CD14-positive monocyte (primary cell): ENCODE measurements around the gene FOXB2. TPM values are rescaled to one million over a fixed set of nuclear protein-coding genes. Genes with fewer than 3 reads are reported as not detected.

Experiments used
- DNase-seq, 3 donors: peaks; one replicate each; pipeline ENCODE4 v3.0.0-alpha.2; 2011 to 2022
- H2AFZ ChIP-seq: 2 replicates; pipeline ENCODE4 v1.6.0; 2012; ENCODE audit warnings: mild to moderate bottlenecking, low read depth, low read length, inconsistent platforms; ENCODE audit not compliant: insufficient read depth, poor library complexity, severe bottlenecking
- H3K27ac ChIP-seq, 2 donors: 1 replicate in 1 of 2; 2 replicates in 1 of 2; pipeline ENCODE4 v1.5.1; 2012 to 2013; ENCODE audit warnings: low read length in 2 of 2, control low read depth in 1 of 2, inconsistent platforms in 1 of 2, low read depth in 1 of 2, mild to moderate bottlenecking in 1 of 2
- H3K27me3 ChIP-seq, 2 donors: one replicate each; pipeline versions ENCODE4 v1.6.0 to v1.6.1; 2011 to 2013; ENCODE audit warnings: low read length in 2 of 2; ENCODE audit not compliant: control insufficient read depth in 2 of 2, insufficient read depth in 2 of 2
- H3K36me3 ChIP-seq, 2 donors: replicated peaks in 1 of 2; 1 replicate in 1 of 2; 2 replicates in 1 of 2; pipeline versions ENCODE4 v1.5.1 to v1.6.1; 2012 to 2013; ENCODE audit warnings: low read length in 2 of 2, control low read depth in 1 of 2, inconsistent platforms in 1 of 2, mild to moderate bottlenecking in 1 of 2; ENCODE audit not compliant: insufficient read depth in 2 of 2, control insufficient read depth in 1 of 2
- H3K4me1 ChIP-seq, 2 donors: 1 replicate in 1 of 2; 2 replicates in 1 of 2; pipeline versions ENCODE4 v1.5.1 to v1.6.1; 2012 to 2013; ENCODE audit warnings: low read length in 2 of 2, control low read depth in 1 of 2, inconsistent platforms in 1 of 2, mild to moderate bottlenecking in 1 of 2, moderate library complexity in 1 of 2; ENCODE audit not compliant: insufficient read depth in 2 of 2, control insufficient read depth in 1 of 2
- H3K4me2 ChIP-seq: replicated peaks from 2 replicates; pipeline ENCODE3; 2012; ENCODE audit warnings: low read length, moderate library complexity, mild to moderate bottlenecking; ENCODE audit not compliant: poor library complexity, severe bottlenecking; ENCODE audit errors: extremely low read depth
- H3K4me3 ChIP-seq, 3 experiments: fragments of 200-600 bp in 1 of 3; sonication (generic) in 1 of 3; replicated peaks in 1 of 3; 1 replicate in 2 of 3; 2 replicates in 1 of 3; pipeline ENCODE4 v1.5.1; 2011 to 2013; ENCODE audit warnings: low read length in 3 of 3, mild to moderate bottlenecking in 3 of 3, control low read depth in 2 of 3, low read depth in 2 of 3, inconsistent platforms in 1 of 3, moderate library complexity in 1 of 3
- H3K79me2 ChIP-seq: 2 replicates; pipeline ENCODE4 v1.6.0; 2012; ENCODE audit warnings: mild to moderate bottlenecking, control low read depth, inconsistent platforms, low read length, moderate library complexity; ENCODE audit not compliant: insufficient read depth
- H3K9ac ChIP-seq: 2 replicates; pipeline ENCODE4 v1.6.0; 2017; ENCODE audit warnings: low read length, mild to moderate bottlenecking; ENCODE audit not compliant: insufficient read depth, poor library complexity, severe bottlenecking
- H3K9me3 ChIP-seq, 2 donors: replicated peaks in 1 of 2; 1 replicate in 1 of 2; 2 replicates in 1 of 2; pipeline versions ENCODE4 v1.5.1 to v1.6.1; 2012 to 2013; ENCODE audit warnings: low read length in 2 of 2, control low read depth in 1 of 2; ENCODE audit not compliant: control insufficient read depth in 1 of 2, insufficient read depth in 1 of 2
- H4K20me1 ChIP-seq: 2 replicates; pipeline ENCODE4 v1.6.0; 2012; ENCODE audit warnings: mild to moderate bottlenecking, low read length, control low read depth, moderate library complexity; ENCODE audit not compliant: insufficient read depth
- H3K27ac Mint-ChIP-seq, 7 donors: one replicate each; pipeline ENCODE4 v1.8.0; 2020; ENCODE audit warnings: mild to moderate bottlenecking in 7 of 7, mixed read lengths in 7 of 7, moderate library complexity in 6 of 7, inconsistent platforms in 2 of 7
- H3K27me3 Mint-ChIP-seq, 3 donors: one replicate each; pipeline ENCODE4 v1.8.0; 2021 to 2022; ENCODE audit warnings: low read depth in 3 of 3, mild to moderate bottlenecking in 3 of 3, mixed read lengths in 3 of 3, moderate library complexity in 3 of 3, inconsistent platforms in 1 of 3
- H3K36me3 Mint-ChIP-seq, 2 donors: one replicate each; pipeline ENCODE4 v1.8.0; 2020; ENCODE audit warnings: mixed read lengths in 2 of 2, inconsistent platforms in 1 of 2, mild to moderate bottlenecking in 1 of 2
- H3K4me1 Mint-ChIP-seq: one replicate; pipeline ENCODE4 v1.8.0; 2020; ENCODE audit warnings: mild to moderate bottlenecking, mixed read lengths
- H3K4me3 Mint-ChIP-seq, 2 donors: one replicate each; pipeline ENCODE4 v1.8.0; 2020; ENCODE audit warnings: mild to moderate bottlenecking in 2 of 2, mixed read lengths in 2 of 2, moderate library complexity in 1 of 2
- H3K9me3 Mint-ChIP-seq, 7 donors: one replicate each; pipeline ENCODE4 v1.8.0; 2020 to 2022; ENCODE audit warnings: mixed read lengths in 7 of 7, mild to moderate bottlenecking in 6 of 7, moderate library complexity in 6 of 7, inconsistent platforms in 2 of 7
- CTCF ChIP-seq: fragments of 200-600 bp; IDR thresholded peaks from one replicate; pipeline ENCODE4 v1.8.0; 2022; ENCODE audit warnings: antibody characterized with exemption, mild to moderate bottlenecking
- WGBS: methylation state at CpG from one replicate; pipeline ENCODE4 v1.1.5; 2013; ENCODE audit warnings: missing lambda C conversion rate; ENCODE audit not compliant: insufficient coverage; 5-methylcytosine and 5-hydroxymethylcytosine counted together
- intact Hi-C, 2 donors: fragments of 100-400 bp; cut with micrococcal nuclease; formaldehyde crosslinking; loops; one replicate each; pipeline versions ENCODE4 v1.15.0 to v1.15.1; 2023
- polyA plus RNA-seq, 3 donors: library from polyadenylated mRNA; depleted of rRNA in 1 of 3; unstranded in 2 of 3; stranded (reverse) in 1 of 3; fragments of 300-500 nt in 2 of 3; fragments of >200 nt in 1 of 3; fragmentation: Illumina TruSeq in 2 of 3; gene quantifications; 1 replicate in 2 of 3; 2 replicates in 1 of 3; pipeline ENCODE4 v1.2.3, GENCODE V29; 2012 to 2021

The FOXB2 gene
- polyA plus RNA-seq, 3 donors = not detected

- no peak for DNase-seq
- H3K9me3 ChIP-seq = no peaks in the 10 kb centered on the region
- Mint-ChIP-seq H3K27ac (no peak overlapping the region), H3K27me3 (peaks cover 1 to 6% (median 3%) of the 10 kb centered on the region in 3 donors), H3K4me3 (no peak overlapping the region), H3K4me1 (no peaks in the 10 kb centered on the region), H3K36me3 (no peaks in the 10 kb centered on the region), H3K9me3 (peaks cover 0 to 1% (median 0%) of the 10 kb centered on the region in 7 donors)
- intact Hi-C loops = no loop called here
- TF ChIP-seq CTCF = no peak
- H3K4me3 ChIP-seq = no peak overlapping the region
- WGBS = 44% methylated on average over 1 of the region's 5 CpGs
- no peaks in the 10 kb centered on the region for H3K79me2 ChIP-seq
- H3K27me3 ChIP-seq = no peaks in the 10 kb centered on the region
- no peaks in the 10 kb centered on the region for H3K4me1 ChIP-seq
- no peak overlapping the region for H3K9ac ChIP-seq
- no peak overlapping the region for H2AFZ ChIP-seq
- H3K36me3 ChIP-seq = no peaks in the 10 kb centered on the region
- H3K4me2 ChIP-seq = no peak overlapping the region
- H4K20me1 ChIP-seq = no peaks in the 10 kb centered on the region
- no peak overlapping the region for H3K27ac ChIP-seq
These were observed 33.9 kb upstream of the FOXB2 start for GRCh38 chr9:76985581-76985980.

- Histone ChIP-seq H3K4me1 (no peaks in the 10 kb centered on the region), H3K4me2 (no peak overlapping the region), H2AFZ (no peak overlapping the region), H3K79me2 (no peaks in the 10 kb centered on the region), H3K9ac (no peak overlapping the region), H3K27ac (no peak overlapping the region), H4K20me1 (no peaks in the 10 kb centered on the region), H3K36me3 (no peaks in the 10 kb centered on the region), H3K4me3 (no peak overlapping the region), H3K27me3 (no peaks in the 10 kb centered on the region), H3K9me3 (no peaks in the 10 kb centered on the region)
- WGBS = 50% methylated on average over 2 of the region's 3 CpGs
- H3K36me3 Mint-ChIP-seq = no peaks in the 10 kb centered on the region
- H3K9me3 Mint-ChIP-seq = peaks cover 0 to 2% (median 0%) of the 10 kb centered on the region in 7 donors
- no peak for DNase-seq
- H3K4me3 Mint-ChIP-seq = no peak overlapping the region
- no peak overlapping the region for H3K27ac Mint-ChIP-seq
- H3K27me3 Mint-ChIP-seq = peaks cover 4 to 6% (median 5%) of the 10 kb centered on the region in 3 donors
- no peaks in the 10 kb centered on the region for H3K4me1 Mint-ChIP-seq
- TF ChIP-seq CTCF = no peak
- intact Hi-C loops = no loop called here
These were observed 31.8 kb upstream of the FOXB2 start for GRCh38 chr9:76987594-76988200.
